ENCODE data around the gene CAMSAP3.

The CAMSAP3 gene, protein sequence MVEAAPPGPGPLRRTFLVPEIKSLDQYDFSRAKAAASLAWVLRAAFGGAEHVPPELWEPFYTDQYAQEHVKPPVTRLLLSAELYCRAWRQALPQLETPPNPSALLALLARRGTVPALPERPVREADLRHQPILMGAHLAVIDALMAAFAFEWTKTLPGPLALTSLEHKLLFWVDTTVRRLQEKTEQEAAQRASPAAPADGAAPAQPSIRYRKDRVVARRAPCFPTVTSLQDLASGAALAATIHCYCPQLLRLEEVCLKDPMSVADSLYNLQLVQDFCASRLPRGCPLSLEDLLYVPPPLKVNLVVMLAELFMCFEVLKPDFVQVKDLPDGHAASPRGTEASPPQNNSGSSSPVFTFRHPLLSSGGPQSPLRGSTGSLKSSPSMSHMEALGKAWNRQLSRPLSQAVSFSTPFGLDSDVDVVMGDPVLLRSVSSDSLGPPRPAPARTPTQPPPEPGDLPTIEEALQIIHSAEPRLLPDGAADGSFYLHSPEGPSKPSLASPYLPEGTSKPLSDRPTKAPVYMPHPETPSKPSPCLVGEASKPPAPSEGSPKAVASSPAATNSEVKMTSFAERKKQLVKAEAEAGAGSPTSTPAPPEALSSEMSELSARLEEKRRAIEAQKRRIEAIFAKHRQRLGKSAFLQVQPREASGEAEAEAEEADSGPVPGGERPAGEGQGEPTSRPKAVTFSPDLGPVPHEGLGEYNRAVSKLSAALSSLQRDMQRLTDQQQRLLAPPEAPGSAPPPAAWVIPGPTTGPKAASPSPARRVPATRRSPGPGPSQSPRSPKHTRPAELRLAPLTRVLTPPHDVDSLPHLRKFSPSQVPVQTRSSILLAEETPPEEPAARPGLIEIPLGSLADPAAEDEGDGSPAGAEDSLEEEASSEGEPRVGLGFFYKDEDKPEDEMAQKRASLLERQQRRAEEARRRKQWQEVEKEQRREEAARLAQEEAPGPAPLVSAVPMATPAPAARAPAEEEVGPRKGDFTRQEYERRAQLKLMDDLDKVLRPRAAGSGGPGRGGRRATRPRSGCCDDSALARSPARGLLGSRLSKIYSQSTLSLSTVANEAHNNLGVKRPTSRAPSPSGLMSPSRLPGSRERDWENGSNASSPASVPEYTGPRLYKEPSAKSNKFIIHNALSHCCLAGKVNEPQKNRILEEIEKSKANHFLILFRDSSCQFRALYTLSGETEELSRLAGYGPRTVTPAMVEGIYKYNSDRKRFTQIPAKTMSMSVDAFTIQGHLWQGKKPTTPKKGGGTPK

DNA sequence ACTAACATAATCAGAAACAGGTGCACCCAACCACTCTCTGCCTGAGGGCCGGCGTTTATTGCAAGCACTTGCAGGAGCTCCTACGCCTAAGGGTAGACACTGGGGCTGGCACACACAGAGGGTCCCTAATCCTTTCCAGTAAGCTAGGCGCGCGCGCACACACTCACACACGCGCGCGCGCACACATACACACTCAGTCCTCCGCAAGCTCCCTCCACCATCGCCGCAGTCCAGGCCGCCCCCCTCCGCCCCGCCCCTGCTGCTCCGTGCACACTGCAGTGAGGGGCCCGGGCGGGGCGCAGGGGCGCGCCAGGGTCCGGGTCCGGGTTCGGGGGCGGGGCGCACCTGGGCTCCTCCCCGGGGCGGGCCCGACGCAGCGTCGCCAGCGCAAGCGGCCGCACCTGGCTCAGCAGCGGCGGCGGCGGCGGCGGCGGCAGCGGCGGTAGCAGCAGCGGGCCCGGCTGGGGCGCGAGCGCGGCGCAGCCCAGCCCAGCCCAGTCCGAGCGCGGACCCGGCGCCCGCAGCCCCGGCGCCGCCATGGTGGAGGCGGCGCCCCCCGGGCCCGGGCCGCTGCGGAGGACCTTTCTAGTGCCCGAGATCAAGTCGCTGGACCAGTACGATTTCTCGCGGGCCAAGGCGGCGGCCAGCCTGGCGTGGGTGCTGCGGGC is at the start of gene CAMSAP3:
CAMSAP3 (plus strand) TSS at position 398 of the 668 bp plus-strand sequence; CDS start at position 538, 140 bp downstream.
- no peak for DNase-seq

DNA sequence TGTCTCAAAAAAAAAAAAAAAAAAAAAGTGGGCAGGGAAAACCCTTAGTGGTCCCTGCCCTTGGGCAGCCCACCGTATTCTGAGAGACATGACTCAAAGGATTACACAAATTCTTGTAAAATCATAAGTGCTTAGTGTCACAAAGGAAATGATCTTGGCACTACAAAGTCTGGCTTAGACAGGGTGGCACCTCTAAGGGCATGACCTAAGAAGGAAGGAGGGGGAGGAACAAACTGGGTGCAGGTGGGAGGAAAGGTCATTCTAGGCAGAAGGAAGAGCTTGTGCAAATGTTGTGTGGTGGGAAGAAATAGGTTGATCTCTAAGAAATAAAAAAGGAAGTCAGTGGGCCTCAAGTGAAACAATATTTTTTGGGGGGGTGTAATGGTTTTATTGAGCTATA is 49.8 kb upstream of the CAMSAP3 start:
- no peak for DNase-seq

DNA sequence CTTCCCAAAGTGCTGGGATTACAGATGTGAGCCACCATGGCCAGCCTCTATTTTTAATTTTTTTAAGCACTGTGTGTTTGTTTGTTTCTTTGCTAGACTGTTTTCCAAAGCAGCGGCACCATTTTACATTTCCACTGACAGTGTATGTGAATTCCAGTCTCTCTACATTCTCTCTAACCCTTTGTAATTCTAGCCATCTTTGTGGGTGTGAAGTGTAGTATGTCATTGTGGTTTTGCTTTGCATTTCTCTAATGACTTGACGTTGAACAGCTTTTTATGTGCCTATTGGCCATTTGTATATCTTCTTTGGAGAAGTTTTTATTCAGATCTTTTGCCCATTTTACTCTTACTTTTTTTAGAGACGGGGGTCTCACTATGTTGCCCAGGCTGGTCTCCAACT is 48.5 kb upstream of the CAMSAP3 start:
- no peak for DNase-seq

DNA sequence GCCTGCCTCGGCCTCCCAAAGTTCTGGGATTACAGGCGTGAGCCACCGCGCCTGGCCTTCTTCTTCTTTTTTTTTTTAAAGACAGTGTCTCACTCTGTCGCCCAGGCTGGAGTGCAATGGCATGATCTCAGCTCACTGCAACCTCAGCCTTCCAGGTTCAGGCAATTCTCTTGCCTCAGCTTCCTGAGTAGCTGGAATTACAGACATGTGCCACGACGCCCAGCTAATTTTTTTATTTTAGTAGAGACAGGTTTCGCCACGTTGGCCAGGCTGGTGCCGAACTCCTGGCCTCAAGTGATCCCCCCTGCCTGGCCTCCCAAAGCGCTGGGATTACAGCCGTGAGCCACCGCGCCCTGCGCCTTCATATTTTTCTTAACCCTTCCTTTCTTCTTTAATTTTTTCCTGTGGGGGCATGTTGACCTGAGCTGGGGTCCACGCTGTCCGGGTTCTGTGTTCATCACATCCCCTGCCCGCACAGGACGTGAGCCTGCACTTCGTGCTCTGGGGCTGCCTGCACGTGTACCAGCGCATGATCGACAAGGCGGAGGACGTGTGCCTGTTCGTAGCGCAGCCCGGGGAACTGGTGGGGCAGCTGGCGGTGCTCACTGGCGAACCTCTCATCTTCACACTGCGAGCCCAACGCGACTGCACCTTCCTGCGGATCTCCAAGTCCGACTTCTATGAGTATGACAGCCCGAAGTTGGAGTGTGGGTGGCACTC is 46.1 kb upstream of the CAMSAP3 start:
- no peak for DNase-seq

DNA sequence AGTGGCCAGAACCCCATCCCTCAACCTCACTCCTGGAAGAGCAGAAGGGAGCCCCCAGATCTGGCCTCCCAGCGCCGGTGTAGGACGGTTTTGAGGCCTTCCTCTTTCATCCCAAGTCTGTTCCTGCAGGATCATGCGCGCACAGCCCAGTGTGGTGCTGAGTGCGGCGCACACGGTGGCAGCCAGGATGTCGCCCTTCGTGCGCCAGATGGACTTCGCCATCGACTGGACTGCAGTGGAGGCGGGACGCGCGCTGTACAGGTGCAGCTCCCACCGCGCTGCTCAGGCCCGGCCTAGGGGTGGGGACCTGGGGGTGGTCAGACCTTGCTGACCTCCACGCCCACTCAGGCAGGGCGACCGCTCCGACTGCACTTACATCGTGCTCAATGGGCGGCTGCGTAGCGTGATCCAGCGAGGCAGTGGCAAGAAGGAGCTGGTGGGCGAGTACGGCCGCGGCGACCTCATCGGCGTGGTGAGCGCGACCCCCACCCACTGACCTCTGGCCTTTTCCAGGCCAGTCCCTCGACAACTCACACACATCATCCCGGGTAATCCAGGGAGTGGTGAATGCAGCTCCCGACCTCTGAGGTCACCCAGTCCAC is 45.4 kb upstream of the CAMSAP3 start:
- no peak for DNase-seq

DNA sequence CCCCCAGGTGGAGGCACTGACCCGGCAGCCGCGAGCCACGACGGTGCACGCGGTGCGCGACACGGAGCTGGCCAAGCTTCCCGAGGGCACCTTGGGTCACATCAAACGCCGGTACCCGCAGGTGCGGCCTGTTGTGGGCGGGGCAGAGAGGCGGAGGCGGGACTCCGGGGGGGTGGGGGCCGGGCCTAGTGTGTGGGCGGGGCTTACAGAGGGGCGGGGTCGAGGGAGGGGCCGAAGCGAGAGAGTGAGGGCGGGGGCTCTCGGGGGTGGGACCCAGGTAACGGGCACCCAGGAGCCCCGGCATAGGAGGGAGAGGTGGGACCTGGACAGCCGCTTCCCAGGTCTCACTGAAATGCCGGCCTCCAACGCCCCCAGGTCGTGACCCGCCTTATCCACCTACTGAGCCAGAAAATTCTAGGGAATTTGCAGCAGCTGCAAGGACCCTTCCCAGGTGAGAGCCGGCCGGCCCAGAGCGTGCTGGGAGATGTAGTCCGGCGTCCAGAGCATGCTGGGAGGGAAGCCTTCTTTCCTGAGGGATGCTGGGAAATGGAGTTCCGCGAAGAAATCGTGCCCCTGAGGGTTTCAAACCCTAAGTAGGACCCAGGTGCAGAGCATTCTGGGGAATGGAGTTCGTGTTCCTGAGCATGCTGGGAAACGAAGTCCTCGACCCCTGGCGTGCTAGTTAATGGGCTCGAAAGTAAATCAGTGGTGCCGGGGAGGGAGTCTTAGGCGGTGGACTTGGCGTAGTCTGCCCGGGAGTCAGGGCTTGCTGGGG is 44.5 kb upstream of the CAMSAP3 start:
- peak; percentile 72 for DNase-seq

DNA sequence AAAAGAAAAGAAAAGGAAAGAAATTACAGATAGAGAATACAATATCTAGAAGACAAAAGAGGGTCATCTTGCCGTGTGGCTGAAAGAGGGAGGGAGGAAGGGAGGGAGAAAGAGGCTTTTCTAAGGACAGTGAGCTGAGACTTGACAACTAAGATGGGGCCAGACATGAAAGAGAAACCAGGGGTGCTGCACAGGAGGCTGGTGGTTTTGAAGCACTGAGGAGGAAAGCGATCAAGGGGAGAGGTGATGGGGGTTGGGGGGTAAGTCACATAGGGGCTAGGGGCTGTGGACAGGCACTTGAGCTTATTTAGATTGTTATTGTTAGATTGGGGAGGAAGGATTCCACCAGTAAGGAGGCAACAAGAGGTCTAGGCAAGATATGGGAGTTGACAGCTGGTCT is 42.9 kb upstream of the CAMSAP3 start:
- DNase-seq = no peak

DNA sequence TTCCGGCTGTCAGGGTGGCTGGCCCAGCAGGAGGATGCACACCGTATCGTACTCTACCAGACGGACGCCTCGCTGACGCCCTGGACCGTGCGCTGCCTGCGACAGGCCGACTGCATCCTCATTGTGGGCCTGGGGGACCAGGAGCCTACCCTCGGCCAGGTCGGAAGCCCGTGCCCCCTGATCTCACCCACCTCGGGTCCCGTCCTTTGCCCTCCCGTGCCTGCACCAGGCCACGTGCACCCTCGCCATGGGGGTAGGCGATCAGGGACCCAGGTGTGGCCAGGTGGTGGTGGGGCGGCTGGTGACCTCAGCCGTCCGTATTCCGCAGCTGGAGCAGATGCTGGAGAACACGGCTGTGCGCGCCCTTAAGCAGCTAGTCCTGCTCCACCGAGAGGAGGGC is 41.1 kb upstream of the CAMSAP3 start:
- DNase-seq = no peak

DNA sequence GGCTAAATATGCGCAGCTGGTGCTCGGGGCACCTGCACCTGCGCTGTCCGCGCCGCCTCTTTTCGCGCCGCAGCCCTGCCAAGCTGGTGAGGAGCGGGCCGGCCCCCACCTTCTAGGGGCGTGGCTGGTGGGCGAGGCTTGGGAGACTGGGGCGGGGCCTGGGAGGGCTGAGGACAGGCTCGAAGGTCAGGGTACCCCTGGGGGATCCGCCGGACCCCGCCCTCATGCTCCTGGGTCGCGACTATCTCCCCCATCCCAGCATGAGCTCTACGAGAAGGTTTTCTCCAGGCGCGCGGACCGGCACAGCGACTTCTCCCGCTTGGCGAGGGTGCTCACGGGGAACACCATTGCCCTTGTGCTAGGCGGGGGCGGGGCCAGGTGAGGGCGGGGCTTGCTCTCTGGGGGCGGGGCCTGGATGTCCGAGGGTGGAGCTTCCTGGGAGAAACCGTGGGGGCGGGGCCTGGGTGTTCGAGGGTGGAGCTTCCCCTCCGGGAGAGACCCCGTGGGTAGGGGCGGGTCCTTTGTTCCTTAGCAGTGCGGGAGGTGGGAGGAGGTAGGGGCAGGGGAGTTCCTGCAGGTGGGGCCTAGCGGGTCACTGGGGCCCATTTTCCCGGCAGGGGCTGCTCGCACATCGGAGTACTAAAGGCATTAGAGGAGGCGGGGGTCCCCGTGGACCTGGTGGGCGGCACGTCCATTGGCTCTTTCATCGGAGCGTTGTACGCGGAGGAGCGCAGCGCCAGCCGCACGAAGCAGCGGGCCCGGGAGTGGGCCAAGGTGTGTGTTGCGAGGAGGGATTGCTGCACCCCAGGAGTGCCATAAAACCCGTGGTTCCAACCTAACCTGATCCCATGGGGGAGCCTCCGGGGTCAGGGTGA is 40.4 kb upstream of the CAMSAP3 start:
- no peak for DNase-seq

DNA sequence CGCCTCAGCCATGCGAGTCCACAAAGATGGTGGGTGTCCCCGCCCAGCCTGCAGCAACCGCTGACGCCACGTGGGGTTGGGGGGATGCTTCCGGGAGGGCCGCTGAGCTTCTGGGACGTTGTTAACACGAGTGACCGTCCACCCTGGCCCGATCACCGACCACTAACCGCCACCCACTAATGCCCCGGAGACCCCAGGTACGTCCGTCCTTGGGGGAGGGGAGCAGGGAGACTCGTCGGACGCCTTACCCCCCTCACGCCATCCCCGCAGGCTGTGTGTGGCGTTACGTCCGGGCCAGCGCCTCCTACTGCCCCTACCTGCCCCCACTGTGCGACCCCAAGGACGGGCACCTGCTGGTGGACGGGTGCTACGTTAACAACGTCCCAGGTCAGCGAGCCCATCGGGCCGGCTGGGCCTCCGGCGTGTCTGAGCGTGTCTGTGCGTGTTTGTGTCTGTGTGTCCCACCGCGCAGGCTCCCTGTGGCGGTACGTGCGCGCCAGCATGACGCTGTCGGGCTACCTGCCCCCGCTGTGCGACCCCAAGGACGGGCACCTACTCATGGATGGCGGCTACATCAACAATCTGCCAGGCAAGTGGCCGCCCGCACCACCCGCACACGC is 38.9 kb upstream of the CAMSAP3 start:
- DNase-seq = no peak

DNA sequence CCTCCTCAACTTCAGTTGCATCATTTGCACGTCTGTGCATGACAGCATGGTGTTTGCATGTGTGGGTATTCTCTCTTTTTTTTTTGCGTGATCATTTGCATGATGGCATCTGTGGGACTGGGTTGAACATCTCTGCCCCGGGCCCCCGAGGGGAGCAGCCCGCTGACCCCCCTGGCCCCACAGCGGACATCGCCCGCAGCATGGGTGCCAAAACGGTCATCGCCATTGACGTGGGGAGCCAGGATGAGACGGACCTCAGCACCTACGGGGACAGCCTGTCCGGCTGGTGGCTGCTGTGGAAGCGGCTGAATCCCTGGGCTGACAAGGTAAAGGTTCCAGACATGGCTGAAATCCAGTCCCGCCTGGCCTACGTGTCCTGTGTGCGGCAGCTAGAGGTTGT is 37.0 kb upstream of the CAMSAP3 start:
- no peak for DNase-seq

DNA sequence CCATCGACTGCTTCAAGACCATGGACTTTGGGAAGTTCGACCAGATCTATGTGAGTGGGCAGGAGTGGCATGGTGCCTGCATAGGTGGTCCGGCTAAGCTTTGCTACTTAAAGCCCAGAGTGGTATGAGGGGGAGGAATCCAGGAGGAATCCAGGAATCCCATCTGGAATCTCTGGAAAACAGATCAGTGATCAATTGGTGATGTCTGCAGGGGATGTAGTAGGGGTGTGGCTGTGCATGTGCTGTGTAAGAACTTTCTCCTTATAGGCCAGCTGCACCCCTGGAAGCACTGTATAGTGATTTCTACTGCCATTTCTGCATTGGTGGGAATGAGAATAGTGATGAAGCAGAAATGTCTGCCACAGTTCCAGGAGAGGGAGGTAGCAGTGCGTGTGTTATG is 36.6 kb upstream of the CAMSAP3 start:
- no peak for DNase-seq

DNA sequence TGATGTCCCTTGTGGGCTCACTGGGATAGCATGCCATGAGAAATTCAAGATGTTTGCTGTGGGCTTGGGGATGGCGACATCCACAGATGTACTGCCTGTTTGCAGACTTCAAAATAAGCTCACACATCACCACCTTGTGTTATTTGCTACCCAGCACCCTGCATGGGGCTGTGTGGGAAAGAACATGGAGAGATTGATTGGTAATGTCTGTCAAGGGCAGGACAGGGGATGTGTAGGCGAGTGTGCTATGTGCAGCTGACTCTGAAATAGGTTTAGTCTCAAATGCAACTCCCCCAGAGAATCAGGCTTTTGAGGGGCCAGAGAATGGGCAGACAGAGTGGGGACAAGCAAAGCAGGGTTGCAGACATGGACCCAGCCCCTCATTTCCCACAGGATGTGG is 35.4 kb upstream of the CAMSAP3 start:
- DNase-seq = no peak

DNA sequence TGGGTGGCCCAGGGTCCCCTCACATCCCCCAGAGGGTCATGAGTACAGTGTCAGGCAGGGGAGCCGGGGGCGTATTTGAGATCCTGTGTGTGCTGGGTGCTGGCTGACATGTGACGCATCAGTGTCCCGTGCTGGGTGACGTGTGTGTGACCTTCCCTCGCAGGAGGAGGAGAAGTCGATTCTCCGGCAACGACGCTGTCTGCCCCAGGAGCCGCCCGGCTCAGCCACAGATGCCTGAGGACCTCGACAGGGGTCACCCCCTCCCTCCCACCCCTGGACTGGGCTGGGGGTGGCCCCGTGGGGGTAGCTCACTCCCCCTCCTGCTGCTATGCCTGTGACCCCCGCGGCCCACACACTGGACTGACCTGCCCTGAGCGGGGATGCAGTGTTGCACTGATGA is 34.3 kb upstream of the CAMSAP3 start:
- no peak for DNase-seq

DNA sequence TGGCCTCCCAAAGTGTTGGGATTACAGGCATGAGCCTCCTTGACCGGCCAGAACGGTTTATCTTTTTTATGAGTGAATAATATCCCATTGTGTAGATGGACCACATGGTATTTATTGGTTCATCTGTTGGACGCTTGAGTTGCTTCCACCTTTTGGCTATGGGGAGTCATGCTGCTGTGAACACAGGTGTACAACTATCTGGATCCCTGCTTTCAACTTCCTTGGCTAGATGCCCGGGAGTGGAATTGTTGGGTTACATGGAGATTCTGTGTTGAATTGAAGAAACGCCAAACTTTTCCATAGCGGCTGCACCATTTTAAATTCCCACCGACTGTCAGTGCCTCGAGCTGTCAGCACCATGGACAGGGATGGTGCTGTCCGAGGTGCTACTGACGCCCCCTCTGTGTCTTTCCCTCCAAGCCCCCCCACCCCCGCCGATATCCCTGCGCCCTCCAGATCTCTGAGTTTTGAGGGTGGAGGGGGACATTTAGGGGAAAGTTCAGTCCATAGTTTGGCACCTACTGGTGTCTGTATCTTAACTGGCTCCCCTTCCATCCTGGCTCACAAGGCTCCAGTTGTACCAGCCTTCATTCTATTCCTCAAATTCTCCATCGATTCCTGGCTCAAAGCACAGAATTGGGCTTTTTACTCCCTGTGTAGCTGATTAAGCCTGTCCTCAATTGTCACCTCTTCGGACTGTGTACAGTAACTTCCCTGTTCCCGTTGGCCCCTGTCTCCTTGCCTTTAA is 32.8 kb upstream of the CAMSAP3 start:
- DNase-seq = no peak

DNA sequence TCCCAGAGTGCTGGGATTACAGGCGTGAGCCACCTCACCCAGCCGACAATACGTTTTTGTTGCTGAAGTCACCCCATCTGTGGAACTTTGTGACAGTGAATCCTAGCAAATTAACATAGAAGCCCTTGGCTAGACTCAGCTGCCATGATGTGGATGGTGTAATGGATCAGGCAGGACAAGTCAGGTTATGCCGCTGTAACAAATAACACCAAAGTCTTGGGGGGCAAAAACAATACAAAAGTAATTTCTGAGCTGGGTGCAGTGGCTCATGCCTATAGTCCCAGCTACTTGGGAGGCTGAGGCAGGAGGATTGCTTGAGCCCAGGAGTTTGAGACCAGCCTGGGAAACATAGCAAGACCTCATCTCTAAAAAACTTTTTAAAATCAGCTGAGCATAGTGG is 30.8 kb upstream of the CAMSAP3 start:
- no peak for DNase-seq

DNA sequence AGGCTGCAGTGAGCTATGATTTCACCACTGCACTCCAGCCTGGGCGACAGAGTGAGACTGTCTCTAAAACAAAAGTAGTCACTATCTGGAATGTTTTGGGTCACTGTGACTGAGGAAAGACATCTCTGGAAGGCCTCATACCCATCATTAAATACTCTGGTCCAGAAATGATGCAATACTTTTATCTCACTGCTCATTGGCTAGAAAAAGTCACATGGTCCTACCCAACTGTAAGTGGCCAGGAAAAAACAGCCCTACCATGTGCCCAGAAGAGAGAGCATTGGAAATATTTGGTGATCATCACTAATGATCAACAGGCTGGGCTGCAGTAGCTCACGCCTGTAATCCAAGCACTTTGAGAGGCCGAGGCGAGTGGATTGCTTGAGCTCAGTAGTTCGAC is 30.3 kb upstream of the CAMSAP3 start:
- no peak for DNase-seq

DNA sequence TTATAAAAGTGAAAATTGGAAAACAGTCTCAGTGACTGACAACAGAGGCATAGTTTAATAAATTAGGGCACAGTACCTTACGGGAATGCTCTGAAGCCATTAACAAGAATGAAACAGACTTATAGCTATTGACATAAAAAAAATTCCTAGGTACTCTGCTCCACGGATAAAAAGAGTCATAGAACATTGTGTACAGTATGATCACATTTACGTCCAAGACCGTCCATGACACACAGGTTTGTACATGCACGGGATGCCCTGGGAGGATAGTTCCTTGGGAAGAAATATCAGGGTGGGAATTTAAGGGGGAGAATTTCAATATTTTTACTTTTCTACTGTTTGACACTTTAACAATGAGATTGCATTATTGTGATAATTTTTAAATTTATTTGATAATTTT is 24.9 kb upstream of the CAMSAP3 start:
- no peak for DNase-seq
